Smooth muscle cell of the brain vasculature (primary cell): ENCODE measurements around the gene CHCHD6.

ENCODE experiments used
- DNase-seq: peaks from one replicate; pipeline ENCODE4 v3.0.0-alpha.2; 2012; ENCODE audit warnings: low read depth, low spot score

CHCHD6 gene

DNA sequence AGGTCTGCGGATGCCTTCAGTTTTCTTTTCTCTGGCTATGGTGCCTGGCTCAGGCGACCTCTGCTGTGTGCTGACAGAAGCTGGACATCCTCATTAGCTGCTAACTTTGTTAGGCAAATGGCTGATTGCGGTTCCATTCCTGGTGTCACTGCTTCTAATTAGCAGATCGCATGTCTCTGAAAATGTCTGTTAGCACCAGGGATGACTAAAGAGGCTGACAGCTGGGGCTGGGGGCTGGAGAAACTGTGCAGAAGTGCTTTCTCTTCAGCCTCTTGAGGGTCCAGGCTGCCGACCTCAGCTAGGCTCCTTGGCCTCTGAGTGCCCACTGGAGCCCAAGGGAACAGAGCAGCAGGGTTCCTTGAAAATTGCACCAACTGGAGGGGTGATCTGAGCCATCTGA lies 39.3 kb downstream of the CHCHD6 start:
- DNase-seq: no peak

- no peak for DNase-seq
Observed at GRCh38 chr3:126743781-126744180, 39.7 kb downstream of the CHCHD6 start.

GRCh38 chr3:126745760-126746394 lies 41.8 kb downstream of the CHCHD6 start:
- no peak for DNase-seq

DNA sequence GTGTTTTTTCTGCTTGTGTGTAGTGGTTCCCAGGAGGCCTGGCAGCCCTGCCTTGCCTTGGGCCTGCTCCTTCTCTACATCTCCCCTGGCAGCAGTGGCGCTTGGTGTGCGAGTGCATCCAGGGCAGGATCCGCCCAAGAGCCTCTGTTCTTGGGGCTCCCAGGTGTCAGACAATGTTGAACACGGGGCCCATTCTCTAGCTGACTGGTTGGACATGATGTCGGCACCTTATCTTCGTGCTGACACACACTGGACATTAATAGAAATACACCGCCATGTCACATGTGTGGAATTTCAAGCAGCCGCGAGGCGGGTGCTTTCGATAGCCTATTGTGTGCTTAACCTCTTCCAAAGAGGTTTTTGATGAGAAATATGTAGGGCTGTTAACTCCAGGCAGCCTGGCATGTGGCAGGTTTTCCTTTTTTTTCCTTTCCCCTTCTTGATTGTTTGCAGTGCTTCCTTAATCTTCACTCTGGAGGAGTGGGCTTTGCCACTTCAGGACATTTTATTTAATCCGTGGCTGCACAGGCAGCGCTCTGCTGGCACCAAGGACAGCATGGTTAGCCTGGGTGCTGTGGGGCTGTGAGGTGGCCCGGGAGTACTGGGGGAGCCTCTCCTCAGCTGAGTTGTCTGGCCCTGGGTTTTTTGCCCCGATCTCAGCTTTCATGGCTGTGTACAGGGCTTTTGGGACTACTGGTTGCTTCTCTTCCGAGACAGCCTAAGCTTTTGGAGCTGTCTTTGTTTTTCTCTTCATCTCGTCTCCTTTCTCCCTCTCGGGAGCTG lies 42.5 kb downstream of the CHCHD6 start:
- no peak for DNase-seq

- no peak for DNase-seq
Observed at GRCh38 chr3:126747768-126748167, 43.7 kb downstream of the CHCHD6 start.

- DNase-seq: no peak
Observed at GRCh38 chr3:126748701-126749546, 44.9 kb downstream of the CHCHD6 start.

GRCh38 chr3:126749547-126749875 lies 45.5 kb downstream of the CHCHD6 start:
- no peak for DNase-seq

DNA sequence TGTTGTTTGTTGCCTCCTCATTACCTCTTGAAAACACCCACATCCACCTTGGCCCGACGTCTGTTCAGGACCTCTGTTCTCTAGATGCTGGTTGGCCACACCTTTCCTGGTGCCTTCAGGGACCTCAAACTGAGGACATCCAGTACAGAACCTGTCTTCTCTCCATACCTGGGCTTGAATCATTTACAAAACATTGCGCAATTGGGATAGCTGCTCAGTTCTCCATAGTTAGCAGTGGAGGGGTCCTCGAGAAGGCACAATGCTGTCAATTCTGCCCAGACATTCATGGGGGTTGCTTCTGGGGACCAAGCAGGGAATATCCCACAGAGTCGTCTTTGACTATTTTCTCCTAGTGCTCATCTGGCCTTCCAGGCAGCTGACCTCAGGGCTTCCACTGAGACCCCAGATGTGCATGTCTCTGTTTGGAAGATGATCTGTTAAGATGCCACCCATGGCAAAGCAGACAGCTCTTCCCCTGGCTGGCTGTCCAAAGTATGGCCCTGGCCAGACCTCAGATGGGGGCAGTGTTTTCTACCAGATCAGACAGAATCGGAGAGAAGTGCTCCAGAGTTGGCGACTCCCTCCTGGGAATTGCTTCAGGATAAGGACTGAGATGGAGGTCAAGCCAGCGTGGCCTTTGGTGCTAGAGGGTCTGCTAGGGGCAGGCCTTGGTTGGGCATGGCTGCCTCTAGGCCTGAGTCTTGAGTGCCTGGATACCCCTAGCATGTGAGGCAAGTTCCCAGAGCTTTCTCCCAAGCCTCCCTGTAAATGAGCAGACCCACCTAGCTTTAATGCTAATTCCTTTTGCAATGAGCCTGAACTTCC lies 46.1 kb downstream of the CHCHD6 start:
- DNase-seq: no peak

- DNase-seq: no peak
Observed at GRCh38 chr3:126750756-126751121, 46.7 kb downstream of the CHCHD6 start.

DNA sequence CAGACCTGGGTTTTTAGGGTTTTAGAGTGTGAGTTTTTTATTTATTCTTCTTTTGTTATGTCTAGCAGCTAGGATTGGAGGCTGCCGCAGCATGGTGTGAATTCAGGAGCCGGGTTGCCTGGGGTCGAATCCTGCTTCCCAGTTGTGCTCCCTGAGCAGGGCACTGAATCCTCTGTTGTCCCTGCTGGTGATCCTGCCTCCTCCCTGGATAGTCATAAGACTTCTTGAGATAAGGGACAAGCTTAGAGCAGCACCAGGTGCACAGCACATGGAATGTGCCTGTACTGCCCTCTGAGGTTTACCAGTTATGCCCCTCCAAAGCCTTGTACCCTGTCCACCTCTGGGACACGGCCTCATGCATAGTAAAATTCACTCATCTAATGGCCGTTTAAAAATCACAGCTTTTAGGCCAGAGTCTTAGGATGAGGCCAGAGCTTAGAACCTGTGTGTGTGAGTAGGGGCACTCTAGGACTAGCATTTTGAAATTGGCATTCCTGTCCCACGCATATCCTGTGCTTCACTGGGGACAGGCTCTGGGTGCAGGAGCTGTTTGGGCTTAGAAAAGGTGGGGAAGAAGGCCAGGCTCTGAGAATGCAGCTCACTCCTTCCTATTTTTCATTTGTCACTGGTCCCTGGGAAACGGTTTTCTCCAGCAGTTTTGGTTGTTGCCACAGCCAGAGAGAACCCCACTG lies 47.7 kb downstream of the CHCHD6 start:
- DNase-seq: no peak

- DNase-seq: no peak
Observed at GRCh38 chr3:126752303-126753190, 48.5 kb downstream of the CHCHD6 start.

GRCh38 chr3:126753191-126754160 lies 49.4 kb downstream of the CHCHD6 start:
- no peak for DNase-seq

DNA sequence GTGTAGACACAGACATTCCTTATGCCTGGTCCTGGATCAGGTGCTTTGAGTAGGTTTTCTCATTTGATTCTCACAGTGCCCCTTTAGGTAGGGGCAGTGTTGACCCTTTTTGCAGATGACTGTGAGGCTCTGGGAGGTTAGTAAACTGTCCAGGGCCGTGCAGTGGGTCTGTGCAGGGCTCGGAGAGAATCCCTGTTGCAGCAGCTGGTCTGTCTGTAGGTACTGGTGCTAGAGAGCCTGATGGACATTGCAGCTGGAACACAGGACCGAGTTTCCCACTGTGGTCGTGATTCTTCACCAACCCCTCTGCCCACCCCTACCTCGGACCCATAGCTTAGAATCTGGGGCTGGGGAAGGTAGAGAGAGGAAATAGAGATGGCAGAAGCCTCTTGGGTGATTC lies 51.8 kb downstream of the CHCHD6 start:
- no peak for DNase-seq

- no peak for DNase-seq
Observed at GRCh38 chr3:126758026-126758425, 54.0 kb downstream of the CHCHD6 start.

DNA sequence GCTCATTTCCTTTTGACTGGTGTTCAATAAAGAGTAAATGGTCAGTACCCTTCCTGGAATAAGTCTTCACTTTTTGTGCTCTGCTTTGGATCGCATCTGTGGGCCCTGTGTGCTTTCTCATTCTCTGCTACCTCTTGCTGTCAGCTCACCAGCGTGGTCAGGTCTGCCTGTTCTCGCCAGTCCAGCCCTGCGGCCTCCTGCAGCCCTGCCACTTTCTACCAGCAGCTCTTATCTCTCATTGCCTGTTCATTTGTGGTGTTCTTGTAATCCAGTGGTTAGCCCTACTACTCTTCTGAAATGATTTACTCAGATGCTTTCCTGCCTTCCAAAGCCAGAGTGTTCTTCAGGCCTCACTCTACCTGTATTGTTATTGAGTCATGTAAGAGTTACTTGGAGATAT lies 54.8 kb downstream of the CHCHD6 start:
- no peak for DNase-seq

GRCh38 chr3:126760541-126760940 lies 56.5 kb downstream of the CHCHD6 start:
- no peak for DNase-seq

- no peak for DNase-seq
Observed at GRCh38 chr3:126763035-126763434, 59.0 kb downstream of the CHCHD6 start.

- DNase-seq: no peak
Observed at GRCh38 chr3:126765187-126766069, 61.4 kb downstream of the CHCHD6 start.
